ENCODE data around the gene ECE1.
A peak's percentile ranks its signal among the peaks of the same experiment; 100 is the strongest.
"Not testable (repeated sequence)": the region's sequence is repeated elsewhere in the genome, so short reads cannot be mapped to it uniquely, and the experiment has no call there.

Gene ECE1

GRCh38 chr1:21219674-21220073, 70.6 kb downstream of the ECE1 start:
- no peak for DNase-seq (ENCODE audit: low spot score)

GRCh38 chr1:21217812-21218596, 72.3 kb downstream of the ECE1 start:
- DNase-seq (ENCODE audit: low spot score): no peak

- peak; percentile 15 for DNase-seq (ENCODE audit: low spot score)
These were observed 73.1 kb downstream of the ECE1 start for GRCh38 chr1:21216835-21217811.

- no peak for DNase-seq (ENCODE audit: low spot score)
These were observed 78.1 kb downstream of the ECE1 start for GRCh38 chr1:21212126-21212525.

GRCh38 chr1:21208137-21208700, 82.0 kb downstream of the ECE1 start:
- DNase-seq (ENCODE audit: low spot score): not testable (repeated sequence)

GRCh38 chr1:21206117-21206516, 84.1 kb downstream of the ECE1 start:
- DNase-seq (ENCODE audit: low spot score): no peak

GRCh38 chr1:21205416-21205815, 84.8 kb downstream of the ECE1 start:
- no peak for DNase-seq (ENCODE audit: low spot score)

GRCh38 chr1:21201650-21202049, 88.6 kb downstream of the ECE1 start:
- DNase-seq (ENCODE audit: low spot score): no peak

- DNase-seq (ENCODE audit: low spot score): not testable (repeated sequence)
These were observed 89.0 kb downstream of the ECE1 start for GRCh38 chr1:21201238-21201637.

GRCh38 chr1:21200767-21201166, 89.5 kb downstream of the ECE1 start:
- DNase-seq (ENCODE audit: low spot score): no peak

GRCh38 chr1:21198929-21199328, 91.3 kb downstream of the ECE1 start:
- DNase-seq (ENCODE audit: low spot score): no peak

- DNase-seq (ENCODE audit: low spot score): no peak
These were observed 97.4 kb downstream of the ECE1 start for GRCh38 chr1:21192871-21193270.

GRCh38 chr1:21192284-21192683, 98.0 kb downstream of the ECE1 start:
- DNase-seq (ENCODE audit: low spot score): no peak

GRCh38 chr1:21190771-21191170, 99.5 kb downstream of the ECE1 start:
- DNase-seq (ENCODE audit: low spot score): not testable (repeated sequence)

GRCh38 chr1:21189906-21190500, 100.3 kb downstream of the ECE1 start:
- DNase-seq (ENCODE audit: low spot score): no peak

- DNase-seq (ENCODE audit: low spot score): no peak
These were observed 100.8 kb downstream of the ECE1 start for GRCh38 chr1:21189421-21189820.

- DNase-seq (ENCODE audit: low spot score): no peak
These were observed 102.0 kb downstream of the ECE1 start for GRCh38 chr1:21188235-21188634.

- no peak for DNase-seq (ENCODE audit: low spot score)
These were observed 105.0 kb downstream of the ECE1 start for GRCh38 chr1:21185221-21185731.

GRCh38 chr1:21184276-21184675, 106.0 kb downstream of the ECE1 start:
- DNase-seq (ENCODE audit: low spot score): peak; percentile 56

GRCh38 chr1:21182181-21182731, 108.0 kb downstream of the ECE1 start:
- no peak for DNase-seq (ENCODE audit: low spot score)

GRCh38 chr1:21178271-21178670, 112.0 kb downstream of the ECE1 start:
- not testable (repeated sequence) for DNase-seq (ENCODE audit: low spot score)
